Dendritic cell treated with granulocyte-macrophage colony-stimulating factor and Interleukin-4, amounts not matched to agents 40 ng/mL and 50 ng/mL, for 4 days (primary cell): Measurements from ENCODE around the gene GGT6.

ENCODE experiments used
- H3K27ac Mint-ChIP-seq: one replicate; pipeline ENCODE4 v1.8.0; 2022; ENCODE audit warnings: mild to moderate bottlenecking, mixed read lengths
- H3K27me3 Mint-ChIP-seq: one replicate; pipeline ENCODE4 v1.8.0; 2022; ENCODE audit warnings: mild to moderate bottlenecking, mixed read lengths
- H3K36me3 Mint-ChIP-seq: one replicate; pipeline ENCODE4 v1.8.0; 2022; ENCODE audit warnings: low read depth, mixed read lengths
- H3K4me1 Mint-ChIP-seq: one replicate; pipeline ENCODE4 v1.8.0; 2022; ENCODE audit warnings: low read depth, mixed read lengths
- H3K4me3 Mint-ChIP-seq: one replicate; pipeline ENCODE4 v1.8.0; 2022; ENCODE audit warnings: mild to moderate bottlenecking, moderate library complexity, mixed read lengths
- H3K9me3 Mint-ChIP-seq: one replicate; pipeline ENCODE4 v1.8.0; 2022; ENCODE audit warnings: mixed read lengths
- intact Hi-C: fragments of 100-400 bp; cut with micrococcal nuclease; formaldehyde crosslinking; loops from one replicate; pipeline ENCODE4 v1.15.0; 2022

GGT6 gene

GRCh38 chr17:4547118-4547906 is 13.1 kb downstream of the GGT6 start:
- no peak overlapping the region for H3K27ac Mint-ChIP-seq
- no peak overlapping the region for H3K4me3 Mint-ChIP-seq
- no peaks in the 10 kb centered on the region for H3K4me1 Mint-ChIP-seq
- no peaks in the 10 kb centered on the region for H3K9me3 Mint-ChIP-seq
- intact Hi-C loops, result no loop called here
- H3K27me3 Mint-ChIP-seq, result no peaks in the 10 kb centered on the region
- peaks cover 100% of the 10 kb centered on the region for H3K36me3 Mint-ChIP-seq

GRCh38 chr17:4545217-4545951 is 15.0 kb downstream of the GGT6 start:
- Mint-ChIP-seq H3K36me3 (peaks cover 100% of the 10 kb centered on the region), H3K27me3 (no peaks in the 10 kb centered on the region), H3K4me3 (no peak overlapping the region), H3K9me3 (no peaks in the 10 kb centered on the region), H3K27ac (no peak overlapping the region), H3K4me1 (no peaks in the 10 kb centered on the region)
- intact Hi-C loops, result no loop called here

DNA sequence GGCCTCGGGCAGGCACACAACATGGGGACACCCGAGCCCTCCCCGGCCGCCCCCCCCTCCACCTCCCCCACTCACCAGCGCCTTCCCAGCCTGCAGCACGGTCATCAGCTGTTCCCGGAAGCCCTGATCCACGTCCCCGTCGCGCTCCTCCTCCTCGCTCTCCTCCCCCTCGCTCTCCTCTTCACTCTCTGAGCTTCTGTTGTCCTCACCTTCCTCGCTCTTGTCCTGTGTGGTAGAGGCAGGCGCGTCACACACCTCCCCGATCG is 15.5 kb downstream of the GGT6 start:
- Mint-ChIP-seq H3K27ac (no peak overlapping the region), H3K4me3 (no peak overlapping the region), H3K27me3 (no peaks in the 10 kb centered on the region), H3K9me3 (no peaks in the 10 kb centered on the region), H3K4me1 (no peaks in the 10 kb centered on the region), H3K36me3 (peaks cover 100% of the 10 kb centered on the region)
- intact Hi-C loops, result no loop called here

DNA sequence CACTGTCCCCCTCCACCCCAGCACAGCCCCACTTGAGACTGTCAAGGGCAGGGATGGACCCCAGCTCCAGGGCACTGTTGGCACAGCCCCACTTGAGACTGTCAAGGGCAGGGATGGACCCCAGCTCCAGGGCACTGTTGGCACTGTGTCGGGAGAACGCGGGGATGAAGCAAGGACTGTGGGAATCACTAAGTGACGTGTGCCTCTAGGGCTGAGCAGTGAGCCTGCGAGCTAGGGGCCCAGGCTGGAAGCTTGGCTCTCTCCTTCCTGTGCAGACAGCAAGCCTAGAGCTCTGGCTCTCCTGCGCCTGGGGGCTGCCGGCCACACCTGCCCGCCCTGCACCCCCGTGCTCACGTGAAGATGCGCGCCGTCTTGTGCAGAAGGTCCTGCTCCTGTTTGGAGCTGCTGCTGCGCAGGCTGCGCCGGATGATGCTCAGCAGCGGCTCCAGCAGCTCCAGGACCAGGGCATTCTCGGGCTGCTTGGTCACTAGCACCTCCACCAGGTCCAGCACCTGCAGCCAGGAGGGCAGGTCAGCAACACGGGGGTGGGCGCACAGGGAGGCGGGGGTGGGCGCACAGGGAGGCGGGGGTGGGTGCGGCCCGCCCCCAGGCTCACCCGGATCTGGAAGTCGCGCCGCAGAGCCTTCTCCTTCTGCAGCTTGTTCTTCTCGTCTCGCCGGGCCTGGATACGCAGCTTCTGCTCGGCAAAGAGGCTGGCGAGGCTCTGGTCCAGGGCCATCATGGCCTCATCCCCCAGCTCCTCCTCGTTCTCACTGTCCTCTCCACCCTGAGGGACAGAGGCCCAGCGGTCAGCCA is 16.0 kb downstream of the GGT6 start:
- Mint-ChIP-seq H3K4me1 (no peaks in the 10 kb centered on the region), H3K4me3 (no peak overlapping the region), H3K9me3 (no peaks in the 10 kb centered on the region), H3K27me3 (no peaks in the 10 kb centered on the region), H3K27ac (no peak overlapping the region), H3K36me3 (peaks cover 100% of the 10 kb centered on the region)
- intact Hi-C loops, result no loop called here

- no peak overlapping the region for H3K27ac Mint-ChIP-seq
These were observed 16.8 kb downstream of the GGT6 start for GRCh38 chr17:4543557-4544026.

DNA sequence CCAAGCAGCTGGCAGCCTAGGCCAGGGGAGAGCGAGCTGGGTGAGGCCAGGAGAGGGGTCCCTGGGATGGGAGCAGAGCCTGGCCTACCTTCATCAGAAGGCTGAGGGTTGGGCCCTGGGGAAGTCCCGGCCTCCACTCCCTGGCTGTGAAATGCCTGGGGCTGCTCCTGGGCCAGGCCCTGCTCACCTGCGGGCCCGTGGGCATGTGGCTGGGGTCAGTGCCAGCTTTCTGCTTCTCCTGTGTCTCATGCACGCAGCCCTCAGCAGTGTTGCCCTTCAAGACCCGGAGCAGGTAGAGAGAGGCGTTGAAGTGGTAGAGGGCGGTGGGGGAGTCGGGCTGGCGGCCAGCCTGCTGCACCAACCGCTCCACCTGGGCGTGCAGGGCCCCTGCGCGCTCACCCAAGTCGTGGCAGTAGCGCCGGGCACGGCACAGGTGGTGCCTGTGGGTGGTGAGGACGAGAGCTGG is 17.6 kb downstream of the GGT6 start:
- Mint-ChIP-seq H3K27ac (no peak overlapping the region), H3K36me3 (peaks cover 100% of the 10 kb centered on the region), H3K4me1 (no peaks in the 10 kb centered on the region), H3K4me3 (no peak overlapping the region), H3K27me3 (no peaks in the 10 kb centered on the region), H3K9me3 (no peaks in the 10 kb centered on the region)
- intact Hi-C loops, result no loop called here

More at GRCh38 chr17:4543557-4544026, 16.8 kb downstream of the GGT6 start:
- intact Hi-C loops, result no loop called here
- no peaks in the 10 kb centered on the region for H3K4me1 Mint-ChIP-seq
- H3K27me3 Mint-ChIP-seq, result no peaks in the 10 kb centered on the region
- H3K9me3 Mint-ChIP-seq, result no peaks in the 10 kb centered on the region
- H3K36me3 Mint-ChIP-seq, result peaks cover 100% of the 10 kb centered on the region
- H3K4me3 Mint-ChIP-seq, result no peak overlapping the region

- no peaks in the 10 kb centered on the region for H3K27me3 Mint-ChIP-seq
- no peak overlapping the region for H3K27ac Mint-ChIP-seq
- peaks cover 98% of the 10 kb centered on the region for H3K36me3 Mint-ChIP-seq
- peaks cover 5% of the 10 kb centered on the region for H3K4me1 Mint-ChIP-seq
- no peak overlapping the region for H3K4me3 Mint-ChIP-seq
- no peaks in the 10 kb centered on the region for H3K9me3 Mint-ChIP-seq
- intact Hi-C loops, result no loop called here
These were observed 18.2 kb downstream of the GGT6 start for GRCh38 chr17:4542003-4542725.

DNA sequence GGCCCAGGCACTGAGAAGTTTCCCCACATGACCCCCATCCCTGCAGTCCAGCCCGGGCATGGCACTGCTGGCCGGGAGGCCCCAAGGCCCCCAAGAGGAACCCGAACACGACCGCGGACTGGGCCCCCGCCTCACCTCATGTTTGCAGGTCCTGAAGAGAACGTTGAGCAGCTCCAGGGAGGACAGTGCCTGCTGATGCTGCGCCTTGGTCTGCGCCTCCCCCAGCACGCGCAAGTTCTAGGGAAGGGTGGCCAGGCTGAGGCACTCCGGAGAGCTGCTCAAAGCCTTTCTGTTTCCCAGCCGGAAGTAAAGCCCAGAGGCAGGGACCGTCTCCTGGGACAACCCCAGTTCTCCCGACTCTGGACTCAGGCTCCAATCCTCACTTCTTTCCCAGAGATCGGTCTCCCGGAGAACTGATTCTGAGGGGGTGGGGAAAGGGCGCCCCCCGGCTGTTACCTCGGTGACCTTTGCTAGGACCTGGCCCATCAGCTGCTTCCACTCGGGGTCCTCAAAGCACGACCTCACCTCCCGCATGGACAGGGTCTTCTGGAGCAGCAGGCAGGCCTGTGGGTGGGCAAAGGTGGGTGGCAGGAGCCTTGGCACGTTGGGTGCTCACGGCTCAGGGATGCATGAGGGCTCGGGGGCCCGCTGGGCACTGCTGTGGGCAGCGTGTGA is 18.9 kb downstream of the GGT6 start:
- Mint-ChIP-seq H3K4me1 (peaks cover 12% of the 10 kb centered on the region), H3K36me3 (peaks cover 91% of the 10 kb centered on the region), H3K9me3 (no peaks in the 10 kb centered on the region), H3K4me3 (no peak overlapping the region), H3K27ac (no peak overlapping the region), H3K27me3 (no peaks in the 10 kb centered on the region)
- intact Hi-C loops, result no loop called here

DNA sequence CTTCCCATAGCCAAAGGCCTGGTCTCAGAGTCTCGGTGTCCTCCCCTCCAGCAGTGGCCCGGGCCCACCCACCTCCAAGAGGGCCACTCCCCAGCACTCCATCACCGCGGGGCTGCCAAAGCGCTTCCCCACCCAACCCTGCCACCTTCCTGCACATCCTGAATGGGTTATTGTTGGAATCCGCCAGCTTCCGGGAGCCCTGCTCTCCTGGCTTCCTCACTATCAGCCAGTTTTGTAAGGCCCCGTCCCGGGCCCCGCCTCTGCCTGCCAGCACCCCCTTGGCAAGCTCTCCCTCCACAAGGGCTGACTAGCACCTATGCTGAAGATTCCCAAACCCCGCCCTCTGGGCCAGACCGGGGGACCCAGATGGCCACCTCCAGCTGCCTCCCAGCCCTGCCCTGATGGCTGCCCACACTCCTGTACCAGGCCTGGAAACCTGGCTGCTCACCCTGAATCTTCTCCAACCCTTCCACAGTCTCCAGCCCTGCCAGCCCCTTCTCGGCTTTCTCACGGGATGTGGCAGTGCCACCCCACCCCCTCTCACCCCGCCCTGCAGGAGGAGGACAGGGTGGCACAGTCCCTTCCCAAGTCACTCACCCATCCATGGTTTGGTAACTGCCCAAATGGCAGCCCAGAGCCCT is 19.6 kb downstream of the GGT6 start:
- intact Hi-C loops, result no loop called here
- Mint-ChIP-seq H3K4me3 (no peak overlapping the region), H3K36me3 (peaks cover 85% of the 10 kb centered on the region), H3K27me3 (peaks cover 1% of the 10 kb centered on the region), H3K27ac (no peak overlapping the region), H3K9me3 (no peaks in the 10 kb centered on the region), H3K4me1 (peaks cover 17% of the 10 kb centered on the region)

DNA sequence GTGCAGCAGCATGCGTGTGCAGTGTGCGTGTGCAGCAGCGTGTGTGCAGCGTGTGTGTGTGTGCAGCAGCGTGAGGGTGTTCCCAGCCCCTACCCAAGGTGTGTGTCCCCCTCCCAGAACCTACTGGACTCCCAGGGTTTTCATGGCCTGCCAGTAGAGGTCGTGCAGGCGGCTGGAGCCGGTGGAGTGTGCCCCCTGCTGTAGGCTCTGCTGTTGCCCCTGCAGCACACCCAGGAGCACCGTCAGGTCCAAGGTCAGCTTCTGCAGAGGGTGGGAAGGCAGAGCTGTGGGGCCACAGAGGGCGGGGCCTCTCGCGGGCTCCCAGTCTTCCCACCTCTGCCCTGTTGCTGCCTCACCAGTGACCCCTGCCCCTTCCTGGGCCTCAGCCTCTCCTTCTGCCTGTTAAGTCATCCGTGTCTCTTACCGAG is 20.1 kb downstream of the GGT6 start:
- no peaks in the 10 kb centered on the region for H3K9me3 Mint-ChIP-seq
- intact Hi-C loops, result no loop called here
- H3K27me3 Mint-ChIP-seq, result peaks cover 7% of the 10 kb centered on the region
- peaks cover 17% of the 10 kb centered on the region for H3K4me1 Mint-ChIP-seq
- H3K4me3 Mint-ChIP-seq, result no peak overlapping the region
- H3K27ac Mint-ChIP-seq, result no peak overlapping the region
- peaks cover 79% of the 10 kb centered on the region for H3K36me3 Mint-ChIP-seq

DNA sequence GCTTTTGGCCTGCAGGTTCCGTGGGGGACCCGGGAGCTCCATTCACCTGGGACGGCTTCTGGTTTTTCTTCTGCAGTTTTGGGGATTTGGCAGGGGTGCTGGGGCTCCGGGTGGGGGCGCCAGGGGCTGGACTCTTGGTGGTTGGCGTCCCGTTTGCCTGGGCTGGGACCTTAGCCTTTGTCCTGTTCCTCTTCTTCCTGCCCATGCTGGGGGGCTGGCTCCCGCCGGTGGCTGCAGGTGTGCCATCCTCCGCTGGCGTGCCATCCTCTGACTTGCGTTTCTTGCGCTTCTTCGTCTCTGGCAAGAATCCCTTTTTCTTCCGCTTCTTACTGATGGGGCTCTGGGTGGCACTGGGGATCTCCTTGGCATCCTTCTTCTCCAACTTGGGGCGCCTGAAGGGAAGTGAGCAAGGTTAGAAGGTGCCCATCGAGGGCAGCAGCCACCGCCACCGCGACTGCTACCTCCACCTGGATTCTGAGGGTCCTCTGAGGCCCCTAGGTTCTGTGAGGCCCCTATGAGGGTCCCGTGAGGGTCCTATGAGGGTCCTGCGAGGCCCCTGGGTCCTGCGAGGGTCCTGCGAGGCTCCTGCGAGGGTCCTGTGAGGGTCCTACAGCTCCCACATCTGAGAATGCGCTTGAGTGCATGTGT is 20.7 kb downstream of the GGT6 start:
- Mint-ChIP-seq H3K9me3 (no peaks in the 10 kb centered on the region), H3K27me3 (peaks cover 10% of the 10 kb centered on the region), H3K27ac (no peak overlapping the region), H3K4me3 (no peak overlapping the region), H3K36me3 (peaks cover 74% of the 10 kb centered on the region), H3K4me1 (peaks cover 17% of the 10 kb centered on the region)
- intact Hi-C loops, result no loop called here

DNA sequence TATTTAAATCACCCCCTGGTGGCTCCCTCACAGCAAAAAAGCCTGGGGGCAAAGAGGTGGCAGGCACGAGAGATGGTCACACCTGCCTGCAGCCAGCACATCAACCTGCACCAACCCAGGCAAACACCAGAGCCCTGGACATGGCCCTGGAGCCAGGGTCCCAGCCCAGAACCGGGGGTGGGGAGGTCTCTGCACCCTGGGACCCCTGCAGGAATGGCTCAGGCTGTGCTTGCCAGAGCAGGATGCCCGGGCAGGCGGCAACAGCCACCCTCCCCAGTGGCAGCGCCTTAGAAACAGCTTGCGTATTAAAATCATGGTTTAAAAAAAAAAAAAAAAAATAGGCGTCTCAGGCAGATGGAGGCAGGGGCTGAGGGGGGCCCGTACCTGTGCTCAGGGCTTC is 21.4 kb downstream of the GGT6 start:
- Mint-ChIP-seq H3K4me3 (no peak overlapping the region), H3K9me3 (no peaks in the 10 kb centered on the region), H3K4me1 (peaks cover 22% of the 10 kb centered on the region), H3K27ac (no peak overlapping the region), H3K27me3 (peaks cover 16% of the 10 kb centered on the region), H3K36me3 (peaks cover 67% of the 10 kb centered on the region)
- intact Hi-C loops, result no loop called here
